Sigmoid colon (tissue), 7 donors: ENCODE results near the gene PDE6B. TPM values are rescaled to one million over a fixed set of nuclear protein-coding genes. Genes with fewer than 3 reads are reported as not detected.

ENCODE experiments used
- DNase-seq: peaks from one replicate; pipeline ENCODE4 v3.0.0-alpha.2; 2019
- H3K27ac ChIP-seq, 4 donors: fragments of 200-600 bp; sonication (generic); one replicate each; pipeline ENCODE4 v1.5.1; 2016 to 2019; ENCODE audit warnings: mild to moderate bottlenecking in 1 of 4
- H3K27me3 ChIP-seq, 3 donors: fragments of 200-600 bp; sonication (generic); one replicate each; pipeline ENCODE4 v1.5.1; 2019; ENCODE audit warnings: mild to moderate bottlenecking in 1 of 3
- H3K36me3 ChIP-seq, 4 donors: fragments of 200-600 bp; sonication (generic); one replicate each; pipeline ENCODE4 v1.5.1; 2016 to 2019
- H3K4me1 ChIP-seq, 4 donors: fragments of 200-600 bp; sonication (generic); one replicate each; pipeline ENCODE4 v1.5.1; 2017 to 2019
- H3K4me3 ChIP-seq, 4 donors: fragments of 200-600 bp; sonication (generic); one replicate each; pipeline ENCODE4 v1.5.1; 2017 to 2019; ENCODE audit warnings: mild to moderate bottlenecking in 2 of 4, moderate library complexity in 1 of 4
- H3K9me3 ChIP-seq, 4 donors: fragments of 200-600 bp in 3 of 4; sonication (generic) in 3 of 4; one replicate each; pipeline versions ENCODE4 v1.5.1 to v1.6.1; 2013 to 2019
- CTCF ChIP-seq, 4 experiments: fragments of 450-650 bp in 3 of 4; fragments of 200-600 bp in 1 of 4; IDR thresholded peaks; one replicate each; pipeline ENCODE4 v1.5.1; 2016 to 2019; ENCODE audit warnings: antibody characterized with exemption in 4 of 4, mild to moderate bottlenecking in 3 of 4, moderate library complexity in 2 of 4
- EP300 ChIP-seq, 4 donors: sonication (generic); formaldehyde crosslinking; IDR thresholded peaks; one replicate each; pipeline ENCODE4 v1.6.1; 2017; ENCODE audit warnings: antibody characterized with exemption in 4 of 4
- POLR2A ChIP-seq, 2 donors: fragments of 450-650 bp; IDR thresholded peaks; one replicate each; pipeline ENCODE4 v1.6.1; 2016; ENCODE audit warnings: antibody characterized with exemption in 2 of 2, mild to moderate bottlenecking in 2 of 2, moderate library complexity in 2 of 2
- POLR2AphosphoS5 ChIP-seq, 4 donors: sonication (generic); formaldehyde crosslinking; IDR thresholded peaks; one replicate each; pipeline ENCODE4 v1.6.1; 2017; ENCODE audit warnings: antibody characterized with exemption in 4 of 4
- WGBS, 2 donors: extraction: QIAGEN DNeasy Blood & Tissue Kit; methylation state at CpG; one replicate each; pipeline ENCODE4 v1.1.7; 2013; 5-methylcytosine and 5-hydroxymethylcytosine counted together
- intact Hi-C: fragments of 100-400 bp; cut with DNase I; formaldehyde crosslinking; loops from one replicate; pipeline ENCODE4 v1.15.1; 2023
- polyA plus RNA-seq, 3 donors: library from polyadenylated mRNA; stranded (reverse); fragments of 200-250 nt; gene quantifications; one replicate each; pipeline ENCODE4 v1.2.3, GENCODE V29; 2013
- total RNA-seq, 4 donors: library from RNA; depleted of rRNA; stranded (reverse); fragments of >200 nt; gene quantifications; one replicate each; pipeline ENCODE4 v1.1.0, GENCODE V29; 2016
- donor health status: healthy with polysubstance abuse.
- donor health status: Bipolar disorder and iron deficiency.
- donor health status: healthy.

PDE6B gene
- total and polyA plus RNA-seq, 7 donors, result under 0.01 to 5.4 (median 1.5) TPM; not detected in 1

DNA sequence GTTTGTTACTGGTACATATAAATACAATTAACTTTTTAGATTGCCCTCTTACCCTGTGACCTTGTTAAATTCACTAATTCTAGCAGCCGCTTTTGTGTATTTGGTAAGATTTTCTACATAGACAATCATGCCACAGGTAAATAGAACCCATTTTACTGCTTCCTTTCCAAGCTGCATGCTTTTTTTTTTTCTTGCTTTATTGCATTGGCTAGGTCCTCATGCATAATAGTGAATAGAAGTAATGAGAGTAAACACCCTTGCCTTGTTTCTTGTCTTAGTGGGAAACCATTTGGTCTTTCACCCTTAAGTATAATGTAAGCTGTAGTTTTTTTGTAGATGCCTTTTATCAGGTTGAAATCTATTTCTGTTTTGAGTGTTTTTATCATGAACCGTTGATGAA lies 41.6 kb upstream of the PDE6B start:
- no peak overlapping the region for H3K4me3 ChIP-seq
- no peak for DNase-seq
- TF ChIP-seq POLR2A (IDR thresholded peaks at IDR 0.05), result no peak
- TF ChIP-seq CTCF (IDR thresholded peaks at IDR 0.05), result no peak
- no peak for TF ChIP-seq EP300 (IDR thresholded peaks at IDR 0.05)
- TF ChIP-seq POLR2AphosphoS5 (IDR thresholded peaks at IDR 0.05), result no peak
- peaks cover 0 to 3% (median 0%) of the 10 kb centered on the region in 4 donors for H3K9me3 ChIP-seq
- intact Hi-C loops, result no loop called here
- H3K27ac ChIP-seq, result no peak overlapping the region
- no peaks in the 10 kb centered on the region for H3K36me3 ChIP-seq
- H3K4me1 ChIP-seq, result no peaks in the 10 kb centered on the region
- WGBS, 2 donors, result 85 to 90% methylated on average over 2 of the region's 2 CpGs
- H3K27me3 ChIP-seq, result peaks cover 3 to 58% (median 6%) of the 10 kb centered on the region in 3 donors

GRCh38 chr4:587671-588350 lies 37.6 kb upstream of the PDE6B start:
- H3K4me1 ChIP-seq, result no peaks in the 10 kb centered on the region
- no peak for DNase-seq
- no peak overlapping the region for H3K27ac ChIP-seq
- TF ChIP-seq POLR2AphosphoS5 (IDR thresholded peaks at IDR 0.05) (no peak), CTCF (IDR thresholded peaks at IDR 0.05) (no peak), EP300 (IDR thresholded peaks at IDR 0.05) (no peak), POLR2A (IDR thresholded peaks at IDR 0.05) (no peak)
- H3K9me3 ChIP-seq, result peaks cover 0 to 3% (median 0%) of the 10 kb centered on the region in 4 donors
- no peaks in the 10 kb centered on the region for H3K36me3 ChIP-seq
- intact Hi-C loops, result no loop called here
- WGBS, 2 donors, result 80 to 85% methylated on average over 25 of the region's 25 CpGs
- no peak overlapping the region for H3K4me3 ChIP-seq
- H3K27me3 ChIP-seq, result peaks cover 0 to 28% (median 0%) of the 10 kb centered on the region in 3 donors

DNA sequence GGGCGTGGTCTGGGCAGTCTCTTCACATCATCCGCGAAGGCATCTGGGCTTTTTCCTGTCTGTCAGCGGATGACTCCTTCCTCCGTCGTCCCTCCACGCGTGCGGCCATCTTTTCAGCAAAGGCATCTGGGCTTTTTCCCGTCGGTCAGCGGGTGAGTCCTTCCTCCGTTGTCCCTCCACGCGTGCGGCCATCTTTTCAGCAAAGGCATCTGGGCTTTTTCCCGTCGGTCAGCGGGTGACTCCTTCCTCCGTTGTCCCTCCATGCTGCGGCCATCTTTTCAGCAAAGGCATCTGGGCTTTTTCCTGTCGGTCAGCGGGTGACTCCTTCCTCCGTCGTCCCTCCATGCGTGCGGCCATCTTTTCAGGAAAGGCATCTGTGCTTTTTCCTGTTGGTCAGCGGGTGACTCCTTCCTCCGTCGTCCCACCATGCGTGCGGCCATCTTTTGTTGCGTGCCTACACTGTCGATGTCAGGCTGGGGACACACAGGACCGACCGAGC lies 37.0 kb upstream of the PDE6B start:
- TF ChIP-seq POLR2A (IDR thresholded peaks at IDR 0.05) (no peak), EP300 (IDR thresholded peaks at IDR 0.05) (no peak), CTCF (IDR thresholded peaks at IDR 0.05) (no peak), POLR2AphosphoS5 (IDR thresholded peaks at IDR 0.05) (no peak)
- no peaks in the 10 kb centered on the region for H3K36me3 ChIP-seq
- DNase-seq, result no peak
- H3K27me3 ChIP-seq, result peaks cover 0 to 23% (median 0%) of the 10 kb centered on the region in 3 donors
- 80 to 92% methylated on average over 36 of the region's 36 CpGs for WGBS, 2 donors
- no peaks in the 10 kb centered on the region for H3K4me1 ChIP-seq
- H3K9me3 ChIP-seq, result peaks cover 0 to 3% (median 0%) of the 10 kb centered on the region in 4 donors
- intact Hi-C loops, result no loop called here
- no peak overlapping the region for H3K4me3 ChIP-seq
- no peak overlapping the region for H3K27ac ChIP-seq

DNA sequence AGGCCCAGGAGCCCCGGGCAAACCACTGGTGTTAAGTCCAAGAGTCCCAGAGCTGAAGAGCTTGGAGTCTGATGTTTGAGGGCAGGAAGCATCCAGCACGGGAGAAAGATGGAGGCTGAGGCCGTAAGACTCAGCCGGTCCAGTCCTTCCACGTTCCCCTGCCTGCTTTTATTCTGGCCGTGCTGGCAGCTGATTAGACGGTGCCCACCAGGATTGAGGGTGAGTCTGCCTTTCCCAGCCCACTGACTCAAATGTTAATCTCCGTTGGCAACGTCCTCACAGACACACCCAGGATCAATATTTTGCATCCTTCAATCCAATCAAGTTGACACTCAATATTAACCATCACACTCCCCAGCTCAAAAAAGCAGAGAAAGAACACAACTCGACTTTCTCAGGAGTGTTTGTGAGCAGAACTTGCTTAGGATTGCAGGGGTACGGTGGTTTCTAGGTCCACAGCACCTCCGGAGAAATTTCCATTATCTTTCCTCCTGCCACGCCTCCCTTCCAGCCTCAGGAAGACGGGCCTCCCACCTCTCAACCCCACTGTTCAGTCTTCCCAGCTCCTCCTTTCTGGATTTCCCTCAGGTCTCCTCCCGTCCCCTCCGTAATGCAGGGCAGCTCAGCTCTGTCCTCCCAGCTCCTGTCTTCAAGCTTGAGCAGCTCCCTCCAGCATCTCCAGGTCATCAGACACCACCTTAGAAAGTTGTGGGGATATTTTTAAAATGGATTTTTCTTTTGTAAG lies 36.0 kb upstream of the PDE6B start:
- intact Hi-C loops, result no loop called here
- no peak for TF ChIP-seq POLR2A (IDR thresholded peaks at IDR 0.05)
- no peak for TF ChIP-seq CTCF (IDR thresholded peaks at IDR 0.05)
- TF ChIP-seq EP300 (IDR thresholded peaks at IDR 0.05), result no peak
- no peak for TF ChIP-seq POLR2AphosphoS5 (IDR thresholded peaks at IDR 0.05)

More for the DNA sequence above, 36.0 kb upstream of the PDE6B start:
- H3K4me1 ChIP-seq, result no peaks in the 10 kb centered on the region
- 77 to 82% methylated on average over 16 of the region's 16 CpGs for WGBS, 2 donors
- DNase-seq, result no peak
- H3K4me3 ChIP-seq, result no peak overlapping the region
- no peaks in the 10 kb centered on the region for H3K36me3 ChIP-seq
- peaks cover 0 to 17% (median 0%) of the 10 kb centered on the region in 3 donors for H3K27me3 ChIP-seq
- peaks cover 0 to 4% (median 0%) of the 10 kb centered on the region in 4 donors for H3K9me3 ChIP-seq
- no peak overlapping the region for H3K27ac ChIP-seq
